Ovary (tissue), 3 donors: ENCODE results near the gene BLOC1S1.

ENCODE experiments used
- CTCF ChIP-seq, 3 donors: fragments of 450-650 bp in 2 of 3; fragments of 200-600 bp in 1 of 3; IDR thresholded peaks; one replicate each; pipeline versions ENCODE4 v1.5.1 to v1.8.0; 2016 to 2022; ENCODE audit warnings: antibody characterized with exemption in 3 of 3, mild to moderate bottlenecking in 1 of 3
- POLR2A ChIP-seq: fragments of 450-650 bp; IDR thresholded peaks from one replicate; pipeline ENCODE4 v1.6.1; 2017; ENCODE audit warnings: antibody characterized with exemption, mild to moderate bottlenecking, moderate library complexity
- donor health status: DM: no; HTN: no; CAD: no.

GRCh38 chr12:55746913-55747231 lies 31.0 kb downstream of the BLOC1S1 start:
- no peak for TF ChIP-seq CTCF (IDR thresholded peaks at IDR 0.05)
- no peak for TF ChIP-seq POLR2A
